Dendritic cell treated with granulocyte-macrophage colony-stimulating factor and Interleukin-4, amounts not matched to agents 40 ng/mL and 50 ng/mL, for 4 days (primary cell): ENCODE measurements around the gene MAP9.
"Not testable (repeated sequence)": the region's sequence is repeated elsewhere in the genome, so short reads cannot be mapped to it uniquely, and the experiment has no call there.

Experiments
- H3K27ac Mint-ChIP-seq: one replicate; pipeline ENCODE4 v1.8.0; 2022; ENCODE audit warnings: mild to moderate bottlenecking, mixed read lengths
- H3K27me3 Mint-ChIP-seq: one replicate; pipeline ENCODE4 v1.8.0; 2022; ENCODE audit warnings: mild to moderate bottlenecking, mixed read lengths
- H3K36me3 Mint-ChIP-seq: one replicate; pipeline ENCODE4 v1.8.0; 2022; ENCODE audit warnings: low read depth, mixed read lengths
- H3K4me1 Mint-ChIP-seq: one replicate; pipeline ENCODE4 v1.8.0; 2022; ENCODE audit warnings: low read depth, mixed read lengths
- H3K4me3 Mint-ChIP-seq: one replicate; pipeline ENCODE4 v1.8.0; 2022; ENCODE audit warnings: mild to moderate bottlenecking, moderate library complexity, mixed read lengths
- H3K9me3 Mint-ChIP-seq: one replicate; pipeline ENCODE4 v1.8.0; 2022; ENCODE audit warnings: mixed read lengths
- intact Hi-C: fragments of 100-400 bp; cut with micrococcal nuclease; formaldehyde crosslinking; loops from one replicate; pipeline ENCODE4 v1.15.0; 2022

Gene MAP9

DNA sequence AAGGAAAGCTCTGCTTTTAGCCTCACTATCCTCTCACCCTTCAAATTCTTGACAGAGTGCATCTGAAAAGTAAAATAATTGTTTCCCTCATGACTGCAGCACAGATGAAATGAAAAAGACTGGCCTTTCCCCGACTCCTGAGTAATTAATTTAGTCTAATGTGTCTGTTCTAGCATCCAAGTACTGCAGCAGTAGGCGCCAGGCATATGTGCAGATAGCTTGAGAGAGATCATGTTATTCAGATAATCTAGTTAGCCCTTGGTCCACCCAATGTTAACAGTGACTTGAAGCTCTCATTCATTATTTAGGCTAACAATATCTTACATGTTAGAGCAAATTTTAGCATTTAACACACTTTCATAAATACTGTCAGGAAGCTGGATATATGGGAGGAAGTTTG lies 54.0 kb downstream of the MAP9 start:
- intact Hi-C loops, result no loop called here
- H3K4me3 Mint-ChIP-seq, result no peak overlapping the region
- H3K27me3 Mint-ChIP-seq, result no peaks in the 10 kb centered on the region
- H3K27ac Mint-ChIP-seq, result no peak overlapping the region
- no peaks in the 10 kb centered on the region for H3K4me1 Mint-ChIP-seq
- no peaks in the 10 kb centered on the region for H3K9me3 Mint-ChIP-seq
- no peaks in the 10 kb centered on the region for H3K36me3 Mint-ChIP-seq

DNA sequence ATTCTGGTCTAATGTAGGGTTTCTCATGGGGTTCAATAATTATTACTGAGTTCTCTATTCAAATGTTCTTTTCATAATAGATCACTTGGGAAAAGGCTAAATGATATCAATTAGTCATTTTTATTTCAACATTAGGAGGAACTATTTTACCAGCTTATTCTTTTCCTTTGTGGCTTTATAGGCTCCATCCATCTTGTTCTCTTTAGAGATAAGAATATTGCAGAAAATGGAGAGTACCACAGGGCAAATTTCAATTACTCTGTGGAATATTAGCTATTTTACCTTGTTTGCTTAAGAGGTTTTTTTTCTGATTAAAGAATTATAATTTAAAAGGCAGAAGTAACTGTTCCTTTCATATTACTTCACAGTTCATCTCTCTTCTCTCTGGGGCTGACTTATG lies 55.8 kb downstream of the MAP9 start:
- Mint-ChIP-seq H3K9me3 (no peaks in the 10 kb centered on the region), H3K27ac (no peak overlapping the region), H3K4me3 (no peak overlapping the region), H3K36me3 (no peaks in the 10 kb centered on the region), H3K27me3 (no peaks in the 10 kb centered on the region), H3K4me1 (no peaks in the 10 kb centered on the region)
- intact Hi-C loops, result no loop called here

DNA sequence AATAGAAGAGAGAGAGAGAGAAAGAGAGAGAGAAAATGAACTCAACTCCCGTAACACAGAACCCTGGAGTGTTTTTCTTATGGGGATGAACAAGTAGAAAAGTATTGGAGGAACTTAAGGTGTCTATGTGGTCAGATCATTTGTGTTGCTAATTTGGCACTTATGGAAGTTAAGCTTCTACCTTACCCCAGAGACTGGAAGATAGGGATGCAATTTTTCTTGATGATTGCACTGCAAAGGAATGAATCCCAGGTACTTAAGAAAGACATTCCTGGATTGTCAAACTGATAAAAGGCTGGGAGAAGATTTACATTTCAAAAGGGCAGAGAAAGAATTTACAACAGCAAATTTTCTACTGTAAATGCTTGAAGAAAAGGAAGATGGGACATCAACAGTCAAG lies 57.2 kb downstream of the MAP9 start:
- Mint-ChIP-seq H3K27ac (no peak overlapping the region), H3K4me1 (no peaks in the 10 kb centered on the region), H3K4me3 (no peak overlapping the region), H3K27me3 (no peaks in the 10 kb centered on the region), H3K9me3 (peaks cover 4% of the 10 kb centered on the region), H3K36me3 (no peaks in the 10 kb centered on the region)
- intact Hi-C loops, result no loop called here

DNA sequence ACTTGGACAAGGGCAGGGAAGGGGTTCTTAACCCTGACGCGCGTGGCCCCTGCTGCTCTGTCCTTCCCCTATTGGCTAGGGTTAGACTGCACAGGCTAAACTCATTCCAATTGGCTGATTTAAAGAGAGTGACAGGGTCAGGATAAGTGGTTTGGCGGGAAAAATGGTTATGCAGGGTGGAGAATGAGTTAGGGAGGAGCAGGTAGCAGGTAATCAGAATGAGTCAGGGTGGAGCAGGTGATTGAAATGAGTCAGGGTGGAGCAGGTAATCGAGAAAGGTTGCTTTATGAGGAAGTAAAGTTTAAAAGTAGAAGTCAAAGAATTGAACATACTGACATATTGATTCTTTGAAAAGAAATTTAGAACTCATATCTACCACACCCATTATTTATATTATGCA lies 64.7 kb downstream of the MAP9 start:
- H3K9me3 Mint-ChIP-seq, H3K36me3 Mint-ChIP-seq, H3K27me3 Mint-ChIP-seq, H3K27ac Mint-ChIP-seq, H3K4me1 Mint-ChIP-seq, H3K4me3 Mint-ChIP-seq, intact Hi-C loops: not testable (repeated sequence)

DNA sequence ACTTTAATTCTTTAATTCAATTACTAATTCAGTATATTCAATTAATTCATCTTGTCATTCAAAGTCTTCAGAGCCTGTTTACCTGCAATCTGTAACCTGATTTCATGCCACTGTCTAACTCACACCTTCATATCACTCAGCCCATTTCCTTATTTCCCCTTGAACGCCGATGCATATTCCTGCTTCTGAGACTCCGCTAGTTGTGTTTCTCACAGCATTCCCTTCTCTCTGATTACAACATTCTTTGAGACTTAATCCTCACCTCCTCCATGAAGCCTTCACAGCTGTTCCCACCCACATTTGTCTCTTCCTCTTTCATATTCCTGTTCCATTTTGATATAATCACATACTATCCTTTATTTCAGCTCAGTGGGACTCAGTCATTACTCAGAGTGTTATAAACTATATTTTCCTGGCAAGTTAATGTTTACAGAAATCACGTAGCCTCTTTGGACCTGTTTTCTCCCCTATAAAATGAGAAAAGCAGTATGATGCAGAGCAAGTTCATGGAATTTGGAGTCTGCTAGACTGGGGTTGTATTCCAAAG lies 69.0 kb downstream of the MAP9 start:
- Mint-ChIP-seq H3K9me3 (no peaks in the 10 kb centered on the region), H3K4me3 (no peak overlapping the region), H3K36me3 (no peaks in the 10 kb centered on the region), H3K4me1 (no peaks in the 10 kb centered on the region), H3K27ac (no peak overlapping the region), H3K27me3 (no peaks in the 10 kb centered on the region)
- intact Hi-C loops, result no loop called here

DNA sequence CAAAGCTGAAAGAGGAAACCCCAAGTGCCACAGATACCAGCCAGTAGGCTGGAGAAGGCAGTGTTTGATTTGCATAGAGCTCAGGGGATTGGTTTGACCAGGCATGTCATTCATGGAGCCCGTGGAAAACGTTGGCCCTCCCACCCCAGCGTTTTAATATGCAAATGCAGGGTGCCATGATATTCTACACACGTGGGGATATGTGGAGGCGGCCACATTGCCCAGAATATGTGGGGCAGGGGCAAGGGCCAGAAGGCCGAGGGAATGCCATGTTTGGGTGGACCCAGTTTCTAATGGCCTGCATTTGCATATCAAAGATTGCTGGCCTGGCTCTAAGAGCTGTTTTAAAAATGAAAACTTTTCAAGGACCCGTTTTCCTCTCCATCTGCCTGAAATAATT lies 71.1 kb downstream of the MAP9 start:
- H3K27ac Mint-ChIP-seq, result no peak overlapping the region
- intact Hi-C loops, result no loop called here
- no peaks in the 10 kb centered on the region for H3K27me3 Mint-ChIP-seq
- H3K9me3 Mint-ChIP-seq, result no peaks in the 10 kb centered on the region
- no peaks in the 10 kb centered on the region for H3K36me3 Mint-ChIP-seq
- no peak overlapping the region for H3K4me3 Mint-ChIP-seq
- no peaks in the 10 kb centered on the region for H3K4me1 Mint-ChIP-seq

DNA sequence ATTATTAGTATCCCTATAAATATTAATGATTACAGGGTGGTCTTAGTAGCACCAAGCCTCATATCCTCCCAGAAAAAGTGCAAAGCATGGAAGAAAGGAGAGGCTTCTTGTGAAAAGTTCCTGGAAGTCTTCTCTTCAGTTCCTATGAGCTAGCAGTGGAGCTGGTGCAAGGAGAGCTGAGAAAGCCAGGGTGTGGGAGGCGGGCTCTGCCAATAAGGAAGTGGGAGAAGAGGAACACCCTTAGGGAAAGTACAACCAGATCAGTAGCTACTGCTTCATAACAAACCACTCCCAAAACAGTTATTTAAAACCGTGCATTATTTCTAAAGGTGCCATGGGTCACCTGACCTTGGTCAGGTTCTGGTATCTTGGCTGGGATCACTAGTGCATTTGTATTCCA lies 72.4 kb downstream of the MAP9 start:
- intact Hi-C loops, result no loop called here
- no peaks in the 10 kb centered on the region for H3K4me1 Mint-ChIP-seq

DNA sequence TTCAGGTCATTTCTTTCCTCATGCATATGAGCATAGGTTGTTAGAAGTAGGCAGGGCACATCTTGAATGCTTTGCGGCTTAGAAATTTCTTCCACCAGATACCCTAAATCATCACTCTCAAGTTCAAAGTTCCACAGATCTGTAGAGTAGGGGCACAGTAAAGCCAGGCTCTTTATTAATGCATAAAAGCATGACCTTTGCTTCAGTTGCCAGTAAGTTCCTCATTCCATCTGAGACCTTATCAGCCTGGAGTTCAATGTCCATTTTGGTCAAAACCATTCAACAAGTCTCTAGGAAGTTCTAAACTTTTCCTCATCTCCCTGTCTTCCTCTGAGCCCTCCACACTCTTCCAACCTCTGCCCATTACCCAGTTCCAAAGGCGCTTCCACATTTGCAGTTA lies 77.7 kb downstream of the MAP9 start:
- no peak overlapping the region for H3K27ac Mint-ChIP-seq
- H3K9me3 Mint-ChIP-seq, result peaks cover 27% of the 10 kb centered on the region
- no peaks in the 10 kb centered on the region for H3K36me3 Mint-ChIP-seq
- intact Hi-C loops, result no loop called here
- no peaks in the 10 kb centered on the region for H3K4me1 Mint-ChIP-seq
- no peak overlapping the region for H3K4me3 Mint-ChIP-seq
- H3K27me3 Mint-ChIP-seq, result no peaks in the 10 kb centered on the region

More for the DNA sequence above, 72.4 kb downstream of the MAP9 start:
- Mint-ChIP-seq H3K4me3 (no peak overlapping the region), H3K9me3 (peaks cover 3% of the 10 kb centered on the region), H3K36me3 (no peaks in the 10 kb centered on the region), H3K27ac (no peak overlapping the region), H3K27me3 (no peaks in the 10 kb centered on the region)
